Medulla oblongata (tissue), 1 donor: ENCODE results near the gene GGCX.
"Not testable (repeated sequence)": the region's sequence is repeated elsewhere in the genome, so short reads cannot be mapped to it uniquely, and the experiment has no call there.

Experiments used
- DNase-seq: peaks from one replicate; pipeline ENCODE4 v3.0.0-alpha.2; 2015; ENCODE audit errors: extremely low spot score

GGCX gene

DNA sequence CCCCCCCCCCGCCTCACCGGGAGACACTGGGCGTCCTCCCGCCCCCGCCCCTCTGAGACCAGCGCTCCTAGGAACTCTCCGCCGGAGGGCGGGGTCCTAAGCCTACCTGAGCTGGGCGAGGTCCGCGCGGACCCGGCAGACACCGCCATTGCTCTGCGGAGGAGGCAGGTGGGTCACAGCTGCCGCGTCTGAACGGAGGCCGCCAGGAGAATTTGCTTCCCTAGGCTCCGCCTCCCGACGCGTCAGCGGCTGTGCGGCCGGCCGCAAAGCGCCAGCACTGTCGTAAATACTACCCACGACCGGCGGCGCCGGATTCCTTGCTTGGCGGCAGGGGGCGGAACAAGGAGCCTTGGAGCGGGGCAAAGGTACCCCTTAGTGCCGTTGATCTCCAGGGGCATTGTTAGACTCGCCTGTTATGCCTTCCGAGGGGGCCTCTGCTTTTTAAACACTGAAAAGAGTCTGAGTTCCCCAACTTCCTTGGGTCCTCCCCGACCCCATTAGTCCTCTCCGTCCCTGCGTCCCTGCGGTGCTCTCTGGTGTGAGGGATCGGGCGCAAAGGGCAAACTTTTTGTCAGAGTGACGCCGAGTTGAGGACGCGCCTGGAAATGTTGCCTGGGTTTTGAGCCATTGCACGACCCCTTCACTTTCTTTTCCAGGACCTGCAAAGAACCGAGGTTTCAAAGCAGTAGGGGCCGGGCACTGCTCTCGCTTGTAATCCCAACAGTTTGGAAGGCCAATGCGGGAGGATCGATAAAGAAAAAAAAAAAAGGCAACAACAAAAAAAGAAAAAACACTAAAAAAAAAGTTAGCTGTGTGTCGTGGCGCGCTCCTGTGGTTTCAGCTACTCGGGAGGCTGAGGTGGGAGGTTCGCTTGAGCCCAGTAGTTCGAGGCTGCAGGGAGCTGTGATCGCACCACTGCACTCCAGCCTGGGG is at the start of gene GGCX:
TSS of gene GGCX (minus strand) at position 214 of the 933 bp plus-strand sequence. CDS start at position 149, 65 bp downstream.
- peak; percentile 97 for DNase-seq

DNA sequence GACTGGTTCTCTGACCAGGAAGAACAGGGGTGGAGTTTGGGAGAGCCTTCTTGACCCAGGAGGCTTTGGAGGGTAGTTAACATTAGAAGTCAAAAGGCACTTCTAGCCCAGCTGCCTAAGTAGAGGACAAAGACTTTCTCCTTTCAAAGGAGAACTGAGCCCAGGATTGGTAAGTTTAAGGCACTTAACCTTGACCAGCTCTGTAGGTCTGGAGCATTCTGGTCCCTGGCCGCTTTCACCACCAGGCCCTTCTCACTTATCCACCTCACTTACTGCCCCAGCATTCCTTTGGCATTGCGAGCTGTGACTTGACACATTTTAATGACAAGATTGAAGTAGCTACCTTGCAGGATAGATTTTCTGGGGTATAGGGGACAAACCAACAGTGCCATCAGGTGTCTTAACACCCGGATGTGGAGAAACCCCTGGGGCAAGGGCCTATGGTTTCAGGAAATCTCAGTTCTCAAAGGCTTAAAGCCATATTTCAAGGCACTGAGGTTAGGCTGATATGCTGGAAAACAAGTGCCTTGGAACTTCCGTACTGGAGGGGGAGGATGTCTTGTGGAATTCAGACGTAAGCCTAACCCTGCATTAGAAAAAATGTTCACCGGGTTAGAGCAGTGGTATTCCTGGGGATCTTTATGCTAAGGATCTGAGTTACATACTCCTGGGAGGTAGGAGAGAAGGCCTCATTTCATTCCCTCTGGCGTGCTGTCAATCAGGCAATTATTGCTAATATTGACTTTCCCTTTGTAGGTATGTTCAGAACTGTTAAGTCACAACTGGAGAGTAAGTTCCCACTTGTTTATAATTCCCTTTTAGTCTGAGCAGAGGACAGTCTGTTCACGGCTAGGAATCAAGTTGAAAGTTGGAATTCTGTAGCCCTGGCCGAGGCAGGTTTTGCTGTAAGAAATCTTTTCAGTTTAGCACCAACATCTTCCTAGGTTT is 46.2 kb upstream of the GGCX start:
- no peak for DNase-seq

DNA sequence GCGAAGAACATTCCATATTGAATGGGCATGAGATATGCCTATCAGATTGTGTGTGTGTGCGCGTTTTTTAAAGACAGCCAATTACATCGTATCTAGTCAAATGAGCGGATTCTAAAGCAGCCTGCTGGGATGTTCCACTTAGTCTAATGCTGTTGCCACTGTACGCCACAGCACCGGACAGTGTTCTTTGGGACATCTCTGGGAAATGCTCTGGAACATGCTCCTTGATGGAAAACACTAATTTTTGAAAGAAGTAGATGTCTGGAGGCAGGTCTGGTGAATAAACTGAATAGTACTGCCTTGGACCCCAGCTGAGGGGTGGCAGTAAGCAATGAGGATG is 44.8 kb upstream of the GGCX start:
- DNase-seq = no peak

DNA sequence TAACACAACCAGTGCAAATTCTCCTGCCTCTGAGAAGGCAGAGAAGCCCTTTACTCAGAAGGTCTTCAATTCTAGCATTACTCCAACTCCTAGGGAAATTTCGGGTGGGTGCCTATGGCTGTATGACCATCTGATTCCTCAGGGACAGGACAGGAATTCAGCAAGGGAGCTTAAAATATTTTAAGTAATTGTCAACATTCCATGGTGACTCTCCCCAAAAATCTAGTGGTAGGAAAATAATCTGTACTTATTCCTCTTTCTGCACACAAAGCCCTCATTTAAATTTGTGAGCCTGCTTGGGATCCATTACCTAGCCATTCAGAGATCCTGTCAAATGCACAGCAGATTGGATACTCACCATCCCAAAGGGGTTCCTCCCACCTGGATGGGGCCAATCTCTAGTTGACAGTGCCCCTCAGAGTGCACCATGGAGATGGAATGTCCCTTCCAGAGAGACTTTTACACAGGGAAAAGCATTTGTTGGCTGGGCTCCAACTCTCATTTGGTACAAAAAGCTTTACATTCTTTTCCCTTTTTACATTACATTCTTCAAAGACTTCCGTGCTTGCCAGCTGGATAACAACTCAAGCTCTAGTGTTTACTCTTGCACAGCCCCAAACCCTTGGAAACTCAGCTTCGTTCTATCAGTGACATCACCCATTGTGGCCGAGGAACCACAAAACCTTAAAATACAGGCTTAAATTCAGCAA is 44.3 kb upstream of the GGCX start:
- DNase-seq = no peak

DNA sequence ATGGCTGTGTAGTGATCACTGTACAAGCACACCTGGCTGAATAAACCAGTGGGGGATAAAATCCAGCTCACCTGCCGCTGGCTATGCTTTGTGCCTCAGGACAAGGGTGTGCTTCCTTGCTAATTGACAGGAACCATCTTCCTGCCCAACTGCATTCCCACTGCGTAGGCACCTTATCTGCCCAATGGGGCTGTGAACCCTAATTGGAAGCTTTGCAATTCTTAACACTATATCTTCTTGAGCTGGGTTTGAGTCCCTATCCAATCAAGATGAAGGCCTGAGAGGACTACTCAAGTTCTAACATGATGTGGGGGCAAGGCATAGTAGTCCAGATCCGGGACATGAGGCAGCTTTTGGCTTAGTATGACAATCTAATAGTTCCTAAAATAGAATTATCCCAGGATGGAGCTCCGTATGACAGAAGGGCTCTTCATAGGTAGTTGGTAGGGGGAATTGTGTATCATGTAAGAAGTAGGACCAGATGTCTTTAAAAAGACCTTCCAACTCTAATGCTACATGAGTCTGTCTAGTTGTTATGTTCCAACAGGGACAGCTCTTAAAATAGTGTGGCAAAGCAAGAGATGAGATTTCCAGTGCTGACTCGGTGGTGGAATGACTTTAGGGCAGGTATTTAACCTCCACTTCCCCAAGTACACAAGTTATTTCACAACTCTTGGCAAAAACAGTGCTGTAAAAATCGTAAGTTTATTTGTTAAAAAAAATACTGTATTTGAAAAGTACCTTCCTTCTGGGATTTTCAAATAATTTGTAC is 43.5 kb upstream of the GGCX start:
- DNase-seq = no peak

DNA sequence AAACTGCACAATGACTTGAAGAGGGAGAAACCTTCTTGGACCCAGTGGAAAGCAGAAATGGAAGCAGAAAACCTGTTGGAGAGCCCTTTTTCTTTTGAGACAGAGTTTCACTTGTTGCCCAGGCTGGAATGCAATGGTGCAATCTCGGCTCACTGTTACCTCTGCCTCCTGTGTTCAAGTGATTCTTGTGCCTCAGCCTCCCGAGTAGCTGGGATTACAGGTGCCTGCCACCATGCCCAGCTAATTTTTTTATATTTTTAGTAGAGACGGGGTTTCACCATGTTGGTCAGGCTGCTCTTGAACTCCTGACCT is 42.8 kb upstream of the GGCX start:
- DNase-seq = not testable (repeated sequence)

DNA sequence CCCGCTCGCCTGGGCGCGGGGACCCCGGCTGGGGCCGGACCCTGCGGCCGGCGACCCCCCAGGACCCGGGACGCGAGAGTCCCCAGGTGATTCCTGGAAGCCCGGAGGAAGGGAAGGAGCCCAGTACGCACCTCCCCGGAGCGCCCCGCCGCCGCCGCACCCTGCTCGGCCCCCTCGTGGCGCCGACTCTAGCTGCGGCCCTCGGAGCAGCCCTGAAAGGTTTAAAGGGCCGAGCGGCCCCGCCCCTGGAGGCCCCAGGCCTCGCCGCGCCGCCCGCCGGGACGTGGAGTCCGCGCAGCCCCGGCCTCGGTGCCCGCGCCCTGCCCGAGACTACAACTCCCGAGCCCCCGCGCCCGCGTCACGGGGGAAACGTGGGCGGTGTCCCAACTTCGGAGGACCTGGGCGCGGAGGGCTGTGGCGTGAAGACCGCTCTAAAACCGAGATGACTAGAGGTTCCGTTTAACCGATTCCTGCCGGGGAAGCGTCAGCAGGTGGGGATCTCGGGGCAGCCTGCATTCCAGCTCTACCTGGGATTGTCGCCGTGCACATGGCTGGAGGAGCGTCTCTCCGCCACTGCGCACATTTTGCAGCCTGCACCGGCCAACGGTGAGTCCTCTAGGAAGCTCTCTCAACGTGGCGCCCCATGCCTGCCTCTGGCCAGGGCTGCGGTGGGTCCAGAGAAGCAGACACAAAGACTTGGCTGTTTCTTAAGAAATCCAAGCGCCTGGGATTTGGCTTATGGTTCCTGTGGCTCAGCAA is 41.4 kb upstream of the GGCX start, which contains the start of gene TMEM150A:
TSS of gene TMEM150A (minus strand) at position 223 of the 759 bp plus-strand sequence. CDS start 750 bp downstream, outside the sequence.
- DNase-seq = peak; percentile 97

DNA sequence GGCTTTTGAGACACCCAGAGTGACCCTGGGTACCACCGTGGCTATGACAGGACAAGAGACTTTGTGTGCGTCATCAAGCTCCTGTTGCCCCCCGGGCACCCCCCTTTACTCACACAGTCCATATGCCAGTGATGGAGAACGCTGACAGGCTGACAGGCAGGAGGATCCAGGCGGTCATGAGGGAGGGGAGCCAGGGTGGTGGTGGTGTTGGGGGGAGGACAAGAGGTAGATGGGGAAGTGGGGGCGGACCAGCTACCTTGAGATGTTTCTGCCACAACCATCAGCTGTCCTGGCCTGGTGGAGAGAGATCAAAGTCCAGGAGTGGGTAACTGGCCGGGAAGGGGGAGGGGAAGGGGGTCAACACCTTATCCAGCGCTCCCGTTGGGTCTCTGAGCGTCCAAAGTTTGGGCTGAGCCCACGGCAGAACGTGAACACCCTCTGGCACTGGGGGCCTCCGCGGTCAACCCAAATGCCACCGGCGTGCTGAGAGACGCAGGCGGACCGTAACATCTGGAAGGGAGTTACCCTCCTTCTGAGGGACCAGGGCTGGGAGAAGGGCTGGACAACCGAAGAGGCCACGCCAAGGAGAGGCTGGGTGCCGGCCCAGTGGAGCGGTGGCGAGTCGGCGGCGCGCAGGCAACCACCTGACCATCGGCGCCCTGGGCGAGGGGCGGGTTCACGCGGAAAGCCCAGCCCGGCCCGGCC is 40.6 kb upstream of the GGCX start:
- peak; percentile 62 for DNase-seq

DNA sequence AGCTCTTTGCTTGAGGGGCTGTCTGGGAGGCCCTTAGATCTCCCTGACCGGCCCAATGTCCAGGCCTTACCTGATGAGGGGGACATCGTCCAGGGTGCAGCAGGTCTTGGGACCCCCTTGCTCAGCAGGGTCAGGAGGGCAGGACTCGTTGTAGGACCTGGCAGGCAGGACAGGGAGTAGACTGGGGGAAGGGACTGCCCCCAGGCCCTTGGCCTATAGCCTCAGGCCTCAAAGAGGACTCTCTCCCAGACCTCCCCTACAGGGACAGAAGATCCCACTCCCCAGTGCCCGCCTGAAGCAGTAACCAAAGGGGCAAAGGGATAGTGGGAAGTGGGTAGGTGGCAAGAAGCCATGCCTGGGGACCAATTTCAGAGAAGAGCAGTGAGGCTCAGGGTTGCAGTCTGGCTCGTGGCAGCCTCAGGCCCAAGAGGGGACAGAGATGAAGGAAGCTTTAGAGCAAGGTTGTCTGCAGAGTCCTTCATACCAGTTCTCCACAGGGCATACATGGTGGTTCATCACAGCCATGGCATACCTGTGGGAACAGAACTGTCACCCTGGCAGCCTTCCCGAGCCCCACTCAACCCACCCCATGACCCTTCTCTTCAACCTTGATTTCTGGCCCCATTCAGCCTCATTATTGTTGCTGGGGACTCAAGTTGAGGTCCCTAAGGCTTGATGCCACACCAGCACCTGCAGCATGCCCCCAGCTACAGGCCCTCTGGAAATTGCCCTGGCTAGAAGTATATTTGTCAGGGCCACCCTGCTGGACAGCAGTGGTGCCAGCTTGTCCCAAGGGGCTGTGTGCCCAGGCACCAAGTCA is 39.9 kb upstream of the GGCX start:
- no peak for DNase-seq

DNA sequence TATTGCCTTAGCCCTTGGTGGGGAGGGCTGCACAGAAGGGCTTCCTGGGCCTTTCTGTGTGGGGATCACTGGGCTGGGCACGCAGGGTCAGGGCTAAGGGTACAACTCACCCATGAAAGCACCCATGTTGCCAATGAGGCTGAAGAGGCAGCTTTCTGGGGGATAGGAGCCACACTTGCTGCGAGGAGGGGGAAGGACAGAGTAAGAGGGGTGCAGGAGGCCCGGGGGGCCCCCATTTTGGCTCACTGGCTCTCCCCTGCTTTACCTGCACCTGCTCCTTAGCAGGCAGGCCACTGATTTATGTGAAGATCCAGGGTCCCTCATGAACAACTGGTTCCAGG is 38.9 kb upstream of the GGCX start:
- DNase-seq = no peak

DNA sequence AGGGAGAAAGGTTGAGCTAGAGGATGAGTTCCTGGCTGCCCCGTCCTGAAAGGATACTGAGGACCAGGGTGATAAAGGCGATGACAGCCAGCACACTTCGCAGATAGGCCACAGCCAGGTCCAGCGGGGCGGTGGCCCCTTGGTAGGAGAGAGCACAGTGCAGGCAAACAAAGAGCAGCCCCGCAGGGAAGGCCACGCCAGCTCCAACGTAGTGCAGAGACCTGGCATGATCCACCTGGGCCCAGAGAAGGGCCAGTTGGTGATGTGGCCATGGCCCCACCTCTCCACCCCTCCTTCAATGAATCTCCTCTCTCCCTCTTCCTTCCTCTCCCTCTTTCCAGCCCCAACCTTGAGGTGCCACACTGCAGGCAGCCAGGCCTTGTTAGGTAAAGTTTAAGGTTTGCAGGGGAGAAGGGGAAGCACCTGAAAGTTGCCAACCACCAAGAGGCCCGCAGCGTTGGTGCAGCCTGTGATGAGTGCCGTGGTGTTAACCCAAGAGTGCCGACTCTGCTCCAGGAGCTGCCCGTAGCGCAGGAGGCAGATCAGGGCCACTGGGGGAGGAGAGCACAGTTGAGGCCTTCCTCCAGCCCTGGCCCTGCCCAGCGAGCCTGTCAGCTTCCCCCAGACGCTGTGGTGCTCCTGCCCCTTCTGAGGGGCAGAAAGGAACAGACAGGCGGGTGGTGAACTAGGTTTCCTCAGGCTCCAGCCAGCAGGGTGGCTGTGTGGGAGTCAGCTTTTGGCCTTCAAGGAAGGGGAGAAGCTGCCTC is 38.4 kb upstream of the GGCX start:
- DNase-seq = no peak

DNA sequence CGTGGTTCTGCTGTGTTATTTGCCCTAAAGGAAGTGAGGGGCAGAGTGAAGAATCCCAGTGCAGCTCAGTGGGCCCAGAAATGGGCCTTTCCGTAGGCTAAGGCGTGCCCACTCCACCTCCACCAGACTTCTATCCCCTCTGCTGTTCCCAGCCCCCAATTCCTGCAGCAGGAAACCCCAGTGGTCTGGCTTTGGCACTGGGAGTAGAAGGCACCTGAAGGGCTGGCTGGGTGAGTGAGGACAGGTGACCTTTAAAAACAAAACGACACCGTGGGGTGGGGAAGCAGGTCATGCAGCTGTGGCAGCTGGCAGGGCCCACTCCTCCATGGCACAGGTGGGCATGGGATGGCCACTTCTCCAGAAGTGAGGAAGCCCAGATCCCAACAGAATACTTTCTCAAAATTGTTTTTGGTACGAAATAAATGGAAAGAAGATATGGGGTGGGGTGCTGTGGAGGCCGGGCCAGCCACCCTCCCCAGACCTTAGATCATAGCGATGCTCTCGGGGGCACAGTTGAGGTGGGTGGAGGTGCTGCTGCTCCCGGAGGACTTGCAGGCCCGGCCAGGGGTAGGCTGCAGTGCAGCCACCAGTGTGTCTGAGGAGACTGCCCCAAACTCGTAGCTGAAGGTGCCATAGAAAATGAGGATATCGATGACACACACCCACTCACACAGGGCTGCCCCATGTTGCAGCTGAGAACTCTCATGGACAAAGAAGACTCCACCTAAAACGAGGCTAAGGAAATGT is 37.5 kb upstream of the GGCX start:
- DNase-seq = no peak

DNA sequence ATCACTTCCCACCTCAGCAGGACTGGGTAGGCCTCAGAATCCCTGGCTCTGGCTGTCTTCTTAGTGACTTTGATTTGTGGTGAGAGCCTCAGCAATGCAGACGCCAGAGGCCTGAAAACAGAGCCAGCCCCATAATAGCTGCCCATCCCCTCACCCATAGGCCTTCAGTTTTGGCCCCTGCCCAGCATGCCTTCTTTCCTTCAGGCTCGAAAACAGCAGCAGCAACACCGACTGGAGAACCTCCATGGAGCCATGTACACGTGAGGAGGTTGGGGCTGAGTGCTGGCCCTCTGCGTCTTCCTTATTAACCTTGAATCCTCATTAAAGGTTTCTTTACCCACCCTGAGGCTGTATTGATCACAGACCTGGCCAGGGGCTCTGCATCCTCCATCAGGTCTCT is 35.9 kb upstream of the GGCX start:
- no peak for DNase-seq

DNA sequence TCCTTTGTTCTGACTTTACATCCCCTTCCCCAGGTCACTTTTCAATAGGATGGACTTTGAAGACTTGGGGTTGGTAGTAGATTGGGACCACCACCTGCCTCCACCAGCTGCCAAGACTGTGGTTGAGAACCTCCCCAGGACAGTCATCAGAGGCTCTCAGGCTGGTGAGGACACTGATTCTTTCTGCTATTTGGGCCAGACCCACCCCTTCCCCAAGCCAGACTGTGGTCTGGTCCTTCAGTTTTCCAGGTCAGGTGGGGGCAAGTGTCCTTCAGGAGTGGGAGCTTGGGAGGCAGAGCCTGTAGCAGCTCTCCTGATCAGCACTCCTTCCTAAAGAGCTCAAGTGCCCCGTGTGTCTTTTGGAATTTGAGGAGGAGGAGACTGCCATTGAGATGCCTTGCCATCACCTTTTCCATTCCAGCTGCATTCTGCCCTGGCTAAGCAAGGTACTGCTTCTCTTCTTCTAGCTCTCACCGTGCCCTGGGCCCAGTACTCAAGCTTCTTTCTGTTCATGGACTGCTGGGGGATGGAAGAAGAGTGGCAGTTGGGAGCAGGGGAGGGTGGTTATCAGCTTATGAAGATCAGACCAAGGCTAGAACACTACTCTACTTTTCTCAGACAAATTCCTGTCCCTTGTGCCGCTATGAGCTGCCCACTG is 35.3 kb upstream of the GGCX start:
- DNase-seq = no peak

DNA sequence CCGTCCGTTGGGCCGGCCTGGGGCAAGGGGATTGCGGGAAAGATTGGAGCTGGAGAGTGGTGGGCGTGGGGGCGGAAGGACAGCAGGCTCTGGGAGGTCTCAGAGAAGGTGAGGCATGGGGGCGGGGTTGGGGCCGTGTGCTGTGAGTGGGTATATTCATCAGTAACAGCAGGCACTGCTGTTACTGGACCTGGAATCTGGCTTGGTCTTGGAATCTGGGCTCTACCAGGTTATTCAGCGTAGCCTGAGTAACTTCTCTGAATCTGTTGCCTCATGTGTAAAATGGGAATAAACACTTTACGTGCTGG is 34.7 kb upstream of the GGCX start:
- DNase-seq = no peak

DNA sequence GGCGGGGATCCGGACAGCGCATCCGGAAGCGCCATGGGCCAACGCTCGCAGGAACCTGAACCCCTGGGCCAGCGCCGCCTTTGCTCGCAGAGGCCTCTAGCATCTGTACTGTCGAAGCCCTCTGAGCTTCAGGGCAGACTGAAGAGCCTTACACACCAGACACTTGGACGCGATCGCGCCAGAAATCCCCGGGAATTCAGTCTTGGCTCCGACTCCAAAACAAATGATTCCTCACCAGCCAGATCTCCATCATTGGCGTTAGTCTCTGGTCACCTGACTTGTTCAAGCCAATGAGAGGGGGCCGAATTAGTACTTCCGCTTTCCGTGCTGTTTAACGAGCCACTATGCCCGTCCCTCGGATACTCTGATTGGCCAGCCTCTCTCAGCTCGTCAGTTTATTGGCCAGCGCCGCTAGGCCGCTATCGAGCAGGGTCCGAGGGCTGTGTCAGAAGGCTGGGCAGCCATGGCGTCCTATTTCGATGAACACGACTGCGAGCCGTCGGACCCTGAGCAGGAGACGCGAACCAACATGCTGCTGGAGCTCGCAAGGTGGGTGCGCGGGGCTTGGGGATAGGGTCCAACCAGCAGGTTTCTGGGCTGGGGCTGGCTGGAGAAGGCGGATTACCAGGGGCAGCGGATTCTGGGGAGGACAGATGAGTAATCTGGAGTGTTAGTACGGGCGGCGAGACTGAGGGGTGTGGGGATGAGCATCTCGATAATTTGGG is 34.2 kb upstream of the GGCX start, which contains the start of gene RNF181:
TSS of gene RNF181 (plus strand) at position 445 of the 725 bp plus-strand sequence. CDS start at position 464, 19 bp downstream.
- DNase-seq = peak; percentile 100
